ENCODE data around the gene OR2V2.
"Not testable (repeated sequence)": the region's sequence is repeated elsewhere in the genome, so short reads cannot be mapped to it uniquely, and the experiment has no call there.

OR2V2 gene, protein sequence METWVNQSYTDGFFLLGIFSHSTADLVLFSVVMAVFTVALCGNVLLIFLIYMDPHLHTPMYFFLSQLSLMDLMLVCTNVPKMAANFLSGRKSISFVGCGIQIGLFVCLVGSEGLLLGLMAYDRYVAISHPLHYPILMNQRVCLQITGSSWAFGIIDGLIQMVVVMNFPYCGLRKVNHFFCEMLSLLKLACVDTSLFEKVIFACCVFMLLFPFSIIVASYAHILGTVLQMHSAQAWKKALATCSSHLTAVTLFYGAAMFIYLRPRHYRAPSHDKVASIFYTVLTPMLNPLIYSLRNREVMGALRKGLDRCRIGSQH

DNA sequence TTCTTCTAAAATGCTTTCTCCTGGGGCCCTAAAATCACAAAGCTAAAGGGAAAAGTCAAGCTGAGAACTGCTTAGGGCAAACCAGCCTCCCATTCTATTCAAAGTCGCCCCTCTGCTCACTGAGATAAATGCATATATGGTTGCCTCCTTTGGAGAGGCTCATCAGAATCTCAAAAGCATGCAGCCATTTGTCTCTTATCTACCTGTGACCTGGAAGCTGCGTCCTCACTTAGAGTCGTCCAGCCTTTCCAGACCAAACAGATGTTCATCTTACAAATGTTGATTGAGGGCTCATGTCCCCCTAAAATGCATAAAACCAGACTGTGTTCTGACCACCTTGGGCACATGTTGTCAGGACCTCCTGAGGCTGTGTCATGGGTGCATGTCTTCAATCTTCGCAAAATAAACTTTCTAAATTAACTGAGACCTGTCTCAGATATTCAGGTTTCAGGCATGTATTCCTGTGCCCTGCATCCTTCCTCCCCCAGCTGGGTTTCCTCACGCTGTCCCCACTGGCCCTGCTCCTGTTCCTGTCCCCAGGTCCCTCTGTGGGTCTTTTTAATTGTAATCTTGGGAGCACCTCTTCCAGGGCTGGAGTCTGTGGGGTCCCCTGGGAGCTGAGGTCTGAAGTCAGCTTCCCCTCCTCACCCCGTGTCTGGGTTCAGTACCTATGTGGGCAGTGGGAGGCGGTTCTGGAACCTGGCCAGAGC, at the start of gene OR2V2:
Gene OR2V2 (plus strand): TSS at position 660 of the 710 bp plus-strand sequence. CDS start 7,357 bp downstream, outside the sequence.
- not testable (repeated sequence) for DNase-seq

GRCh38 chr5:181097759-181098491, 49.5 kb upstream of the OR2V2 start:
- not testable (repeated sequence) for DNase-seq

DNA sequence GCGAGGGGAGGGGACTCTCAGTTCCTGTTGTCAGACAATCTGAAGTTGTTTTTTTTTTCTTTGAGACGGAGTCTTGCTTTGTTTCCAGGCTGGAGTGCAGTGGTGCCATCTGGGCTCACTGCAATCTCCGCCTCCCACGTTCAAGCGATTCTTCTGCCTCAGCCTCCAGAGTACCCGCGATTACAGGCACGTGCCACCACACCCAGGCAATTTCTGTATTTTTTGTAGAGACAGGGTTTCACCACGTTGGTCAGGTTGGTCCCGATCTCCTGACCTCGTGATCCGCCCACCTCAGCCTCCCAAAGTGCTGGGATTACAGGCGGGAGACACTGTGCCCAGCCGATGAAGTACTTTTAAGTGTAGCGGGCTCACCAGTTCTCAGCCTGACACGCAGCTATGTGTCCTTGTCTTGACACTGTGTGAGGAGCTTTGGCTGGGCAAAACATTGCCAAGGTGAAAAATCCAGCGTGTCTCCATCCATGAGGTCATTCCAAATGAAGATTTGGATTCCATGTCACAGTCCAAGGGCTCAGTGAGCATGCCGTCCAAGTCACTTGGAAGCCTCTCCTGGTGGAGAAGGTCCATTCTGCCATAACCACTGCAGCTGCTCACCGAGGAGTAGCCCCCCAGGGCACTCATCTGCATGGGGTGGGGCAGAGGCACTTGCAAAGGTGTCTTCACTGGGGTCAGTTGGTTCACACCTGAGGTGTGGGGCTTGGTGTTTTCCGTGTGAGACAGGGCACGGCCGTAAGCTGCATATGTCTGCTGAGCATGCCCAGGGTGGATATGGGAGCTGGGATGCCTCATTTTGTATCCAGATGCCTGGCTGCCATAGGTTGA, 48.4 kb upstream of the OR2V2 start:
- DNase-seq, result no peak

- no peak for DNase-seq
Measured at GRCh38 chr5:181099602-181100086, 47.7 kb upstream of the OR2V2 start.

- no peak for DNase-seq
Measured at GRCh38 chr5:181100121-181100875, 47.1 kb upstream of the OR2V2 start.

GRCh38 chr5:181101030-181101641, 46.2 kb upstream of the OR2V2 start:
- not testable (repeated sequence) for DNase-seq

DNA sequence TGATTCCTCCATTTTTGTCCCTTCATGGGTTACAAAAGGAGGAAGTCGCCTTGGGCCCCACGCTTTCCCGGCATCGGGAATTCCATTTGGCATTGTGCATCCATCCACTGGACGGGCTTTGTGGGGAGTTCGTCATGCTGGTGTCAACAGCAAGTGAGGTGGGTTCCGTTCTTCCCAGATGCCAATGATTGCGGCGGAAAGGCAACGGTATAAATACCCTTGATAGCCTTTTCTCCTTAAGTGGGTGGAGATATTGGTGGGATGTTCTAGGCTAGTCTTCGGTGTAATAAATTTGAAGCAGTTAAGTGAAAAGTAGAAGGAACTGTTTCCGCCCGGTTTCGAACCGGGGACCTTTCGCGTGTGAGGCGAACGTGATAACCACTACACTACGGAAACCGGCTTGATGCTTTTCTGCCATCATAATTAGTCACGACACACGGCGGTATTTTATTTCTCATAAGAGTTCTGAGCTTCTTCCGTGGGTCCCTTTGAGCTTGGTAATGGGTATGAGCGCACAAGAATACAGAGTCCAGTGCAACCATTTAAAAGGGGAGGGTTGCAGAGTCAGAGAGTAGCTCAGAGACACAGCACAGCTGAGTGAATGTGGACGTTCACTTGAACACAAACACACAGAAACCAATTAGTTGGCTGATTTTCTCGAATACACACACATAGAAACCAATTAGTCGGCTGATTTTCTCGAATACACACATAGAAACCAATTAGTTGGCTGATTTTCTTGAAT, 45.3 kb upstream of the OR2V2 start:
- not testable (repeated sequence) for DNase-seq

GRCh38 chr5:181104259-181104568, 43.2 kb upstream of the OR2V2 start:
- not testable (repeated sequence) for DNase-seq

GRCh38 chr5:181104606-181105390, 42.6 kb upstream of the OR2V2 start:
- not testable (repeated sequence) for DNase-seq

- no peak for DNase-seq
Measured at GRCh38 chr5:181105391-181106025, 41.9 kb upstream of the OR2V2 start.

DNA sequence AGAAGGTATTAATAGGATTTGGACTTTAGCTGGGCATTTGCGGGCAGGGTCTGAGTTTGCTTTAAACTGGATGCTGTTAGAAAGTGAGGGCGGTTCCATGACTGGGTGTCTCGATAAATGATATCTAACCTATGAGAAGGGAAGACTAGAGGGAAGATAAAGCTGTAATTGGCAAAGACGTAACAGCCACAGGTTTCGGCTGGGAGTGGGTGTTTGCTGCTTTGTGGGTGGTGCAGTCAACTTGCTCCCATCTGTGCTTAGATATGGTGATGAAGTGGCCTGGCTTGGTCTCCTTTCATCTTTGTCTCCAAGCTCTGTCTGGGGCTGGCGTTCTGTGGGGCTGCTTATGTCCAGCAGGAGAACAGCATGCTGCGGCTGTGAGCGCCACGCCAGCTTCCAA, 39.7 kb upstream of the OR2V2 start:
- DNase-seq, result no peak

- DNase-seq, result no peak
Measured at GRCh38 chr5:181108578-181109165, 38.7 kb upstream of the OR2V2 start.

DNA sequence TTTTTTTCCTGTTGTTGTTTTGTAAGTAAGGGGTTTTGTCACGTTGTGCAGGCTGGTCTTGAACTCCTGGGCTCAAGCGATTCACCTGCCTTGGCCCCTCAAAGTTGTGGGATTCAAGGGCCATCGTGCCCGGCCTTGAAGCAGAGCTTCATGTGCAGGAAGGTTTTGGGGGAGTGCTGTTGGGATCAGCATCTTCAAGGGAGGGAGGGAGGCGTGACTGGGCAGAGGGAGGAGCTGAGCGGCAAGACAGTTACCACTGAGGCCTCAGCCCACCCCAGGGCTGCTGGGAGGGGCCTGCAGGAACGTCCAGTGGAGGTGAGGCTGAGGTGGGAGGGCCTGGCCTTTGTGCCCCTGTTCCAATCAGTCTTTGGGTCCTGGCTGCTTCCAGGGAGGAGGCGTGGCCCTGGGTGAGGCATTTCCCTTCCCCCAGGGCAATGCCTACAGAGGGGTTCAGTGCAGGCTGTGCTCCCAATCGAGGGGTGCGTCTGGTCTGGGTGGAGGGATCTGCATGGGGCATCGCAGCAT, 37.8 kb upstream of the OR2V2 start:
- DNase-seq, result no peak

GRCh38 chr5:181111010-181111409, 36.4 kb upstream of the OR2V2 start:
- no peak for DNase-seq

DNA sequence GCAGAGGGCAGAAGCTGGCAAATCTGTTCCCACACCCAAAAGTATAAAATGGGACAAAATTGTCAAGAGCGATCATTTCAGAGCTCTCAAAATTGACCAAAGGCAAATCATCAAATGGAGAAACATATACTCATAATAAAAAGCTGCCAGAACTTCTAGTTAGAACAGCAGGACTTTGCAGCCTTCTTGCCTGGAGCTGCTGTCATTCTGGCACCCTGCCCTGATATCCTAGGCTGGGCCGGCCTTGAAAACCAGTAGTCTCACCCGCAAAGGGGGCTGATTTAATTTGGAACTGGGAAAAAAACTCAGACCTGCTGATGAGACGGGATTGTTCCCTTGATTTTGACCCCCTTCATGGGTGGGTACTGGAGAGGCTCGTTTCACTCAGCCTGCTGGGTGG, 34.9 kb upstream of the OR2V2 start:
- DNase-seq, result no peak

- not testable (repeated sequence) for DNase-seq
Measured at GRCh38 chr5:181113572-181113971, 33.8 kb upstream of the OR2V2 start.

DNA sequence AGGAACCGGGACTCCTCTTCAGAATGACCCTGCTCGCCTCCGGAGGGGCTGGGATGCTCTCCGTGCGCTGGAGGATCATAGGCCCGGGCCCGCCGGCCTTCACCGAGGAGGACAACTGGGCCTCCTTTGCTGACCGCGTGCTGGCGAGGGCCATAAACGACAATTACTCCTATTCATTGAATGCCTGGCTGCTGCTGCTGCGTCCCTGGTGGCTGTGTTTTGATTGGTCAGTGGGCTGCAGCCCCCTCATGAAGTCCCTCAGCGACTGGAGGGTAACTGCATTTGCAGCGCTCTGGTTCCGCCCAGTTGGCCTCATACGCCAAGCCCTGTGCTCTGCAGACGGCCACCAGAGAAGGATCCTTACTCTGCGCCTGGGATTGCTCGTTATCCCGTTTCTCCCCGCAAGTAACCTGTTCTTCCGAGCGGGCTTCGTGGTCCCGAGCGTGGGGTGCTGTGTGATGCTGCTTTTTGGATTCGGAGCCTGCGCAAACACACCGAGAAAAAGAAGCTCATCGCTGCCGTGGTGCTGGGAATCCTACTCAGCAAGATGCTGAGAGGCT, 33.0 kb upstream of the OR2V2 start:
- DNase-seq, result no peak

All from midbrain (tissue), 1 donor.